HG03575 (cell line): Measurements from ENCODE around the gene PRMT2.

Experiments used
- ATAC-seq: cut with Tn5 transposase; IDR thresholded peaks from one replicate; pipeline ENCODE4 v1.9.1; 2021; ENCODE audit not compliant: unreplicated experiment, insufficient number of reproducible peaks, low FRiP score; ENCODE audit errors: extremely low read depth

PRMT2 gene

GRCh38 chr21:46637952-46638746 lies 2.7 kb downstream of the PRMT2 start:
- ATAC-seq = no peak

DNA sequence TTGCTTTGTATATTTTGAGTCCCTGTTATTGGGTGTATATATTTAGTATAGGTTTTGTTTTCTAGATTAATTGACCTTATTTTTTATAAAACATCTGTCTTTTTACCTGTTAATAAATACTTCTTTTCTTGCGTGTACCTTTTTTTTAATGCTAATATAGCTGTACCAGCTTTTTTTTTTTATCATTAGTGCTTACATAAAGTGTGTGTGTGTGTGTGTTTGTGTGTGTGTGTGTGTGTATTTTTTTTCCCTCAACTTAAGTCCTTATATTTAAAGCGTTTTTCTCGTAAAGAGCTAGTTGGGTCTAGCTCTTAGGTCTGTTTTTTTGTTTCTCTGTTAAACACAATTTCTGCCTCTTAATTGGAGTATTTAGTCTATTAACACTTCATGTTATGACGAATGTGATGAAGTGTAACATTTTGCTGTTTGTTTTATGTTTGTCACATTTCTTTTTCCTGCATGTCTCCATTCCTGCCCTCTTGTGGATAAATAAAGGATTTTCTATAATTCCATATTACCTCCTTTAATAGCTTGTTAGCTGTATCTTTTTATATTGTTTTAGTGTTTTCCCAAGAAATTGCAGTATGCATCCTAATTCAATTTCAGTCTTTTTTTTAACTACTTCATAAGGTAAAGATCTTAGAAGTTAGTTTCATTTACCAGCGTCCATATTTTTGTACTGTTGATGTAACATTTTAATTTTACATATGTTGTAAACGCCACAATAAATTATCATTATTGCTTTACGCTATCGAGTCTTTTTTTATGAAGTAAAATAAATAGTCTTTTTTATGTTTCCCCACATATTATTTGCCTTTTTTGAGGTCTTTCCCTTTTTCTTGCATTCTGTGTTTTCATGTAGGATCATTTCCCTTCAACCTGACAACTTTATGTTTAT lies 4.3 kb downstream of the PRMT2 start:
- ATAC-seq = no peak

DNA sequence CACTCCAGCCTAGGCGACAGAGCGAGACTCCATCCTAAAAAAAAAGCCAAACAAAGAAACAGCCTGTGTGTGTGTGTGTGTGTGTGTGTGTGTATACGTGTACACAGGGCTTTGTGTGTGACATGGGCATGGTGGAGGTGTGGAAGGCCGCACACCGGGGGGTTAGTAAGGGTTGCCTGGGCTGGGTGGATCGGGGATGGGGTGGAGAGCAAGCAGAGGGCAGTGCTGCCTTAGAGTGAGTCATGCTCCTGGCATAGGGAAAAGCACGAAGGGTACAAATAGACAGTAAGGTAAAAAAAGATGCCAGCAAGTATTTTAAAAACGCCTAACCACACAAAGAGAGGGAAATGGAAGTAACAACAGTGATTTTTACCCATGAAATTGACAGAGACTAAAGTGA lies 6.2 kb downstream of the PRMT2 start:
- ATAC-seq = no peak

- ATAC-seq = no peak
These were observed 8.1 kb downstream of the PRMT2 start for GRCh38 chr21:46643379-46644177.

DNA sequence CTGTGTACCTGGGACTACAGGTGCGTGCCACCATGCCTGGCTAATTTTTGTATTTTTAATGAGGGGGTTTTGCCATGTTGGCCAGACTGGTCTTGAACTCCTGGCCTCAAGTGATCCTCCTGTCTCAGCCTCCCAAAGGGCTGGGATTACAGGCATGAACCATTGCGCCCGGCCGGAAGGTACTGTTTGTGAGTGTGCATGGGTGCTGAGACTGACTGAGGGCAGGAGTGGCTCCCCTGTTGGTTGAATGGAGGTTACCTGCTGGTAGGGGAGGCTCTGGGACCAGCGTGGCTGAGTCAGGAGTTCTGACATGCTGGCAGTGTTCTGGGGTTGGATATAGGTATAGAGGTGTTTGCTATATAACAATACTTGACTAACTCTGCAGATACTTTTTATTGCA lies 10.4 kb downstream of the PRMT2 start:
- ATAC-seq = no peak

DNA sequence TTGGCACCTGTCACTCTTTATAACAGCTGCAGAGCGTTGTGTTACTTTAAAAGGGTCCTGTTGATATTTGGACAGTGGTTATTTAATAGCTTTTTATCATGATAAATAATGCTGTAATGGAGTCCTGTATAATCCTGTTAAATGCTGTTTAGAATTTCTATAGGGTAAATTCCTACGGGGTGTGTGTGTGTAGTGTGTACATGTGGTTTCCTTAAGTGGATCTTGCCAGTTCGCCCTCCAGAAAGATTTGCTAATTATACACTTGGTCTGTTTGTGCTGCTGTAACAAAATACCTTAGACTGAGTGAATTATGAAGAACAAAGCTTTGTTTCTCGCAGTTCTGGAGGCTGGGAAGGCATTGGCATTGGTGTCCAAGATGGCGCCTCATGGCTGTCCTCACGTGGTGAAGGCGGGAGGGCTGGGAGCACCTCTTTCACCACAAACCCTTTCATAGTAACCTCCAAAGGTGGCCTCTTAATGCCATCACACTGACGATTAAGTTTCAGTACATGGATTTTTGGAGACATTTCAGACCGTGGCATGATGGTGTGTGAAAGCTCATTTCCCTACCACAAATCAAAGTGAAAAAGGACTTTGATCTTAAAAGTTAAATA lies 11.2 kb downstream of the PRMT2 start:
- ATAC-seq = no peak

DNA sequence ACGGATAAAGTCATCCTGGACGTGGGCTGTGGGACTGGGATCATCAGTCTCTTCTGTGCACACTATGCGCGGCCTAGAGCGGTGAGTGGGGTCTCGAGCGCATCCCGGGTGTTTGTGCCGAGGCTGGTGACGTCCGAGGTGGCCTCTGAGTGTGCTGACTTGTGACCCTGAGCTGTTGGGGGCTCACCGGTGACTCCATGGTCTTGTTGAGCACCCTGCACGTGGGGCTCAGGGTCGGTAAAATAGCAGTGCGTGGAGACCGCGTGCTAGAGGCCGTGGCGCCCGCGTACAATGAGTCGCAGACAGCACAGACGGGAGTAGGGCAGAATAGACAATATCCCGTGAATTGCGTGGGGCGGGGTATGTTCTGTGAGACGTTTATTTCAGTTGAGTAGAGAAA lies 13.1 kb downstream of the PRMT2 start:
- no peak for ATAC-seq

- ATAC-seq = no peak
These were observed 13.9 kb downstream of the PRMT2 start for GRCh38 chr21:46649356-46649755.

DNA sequence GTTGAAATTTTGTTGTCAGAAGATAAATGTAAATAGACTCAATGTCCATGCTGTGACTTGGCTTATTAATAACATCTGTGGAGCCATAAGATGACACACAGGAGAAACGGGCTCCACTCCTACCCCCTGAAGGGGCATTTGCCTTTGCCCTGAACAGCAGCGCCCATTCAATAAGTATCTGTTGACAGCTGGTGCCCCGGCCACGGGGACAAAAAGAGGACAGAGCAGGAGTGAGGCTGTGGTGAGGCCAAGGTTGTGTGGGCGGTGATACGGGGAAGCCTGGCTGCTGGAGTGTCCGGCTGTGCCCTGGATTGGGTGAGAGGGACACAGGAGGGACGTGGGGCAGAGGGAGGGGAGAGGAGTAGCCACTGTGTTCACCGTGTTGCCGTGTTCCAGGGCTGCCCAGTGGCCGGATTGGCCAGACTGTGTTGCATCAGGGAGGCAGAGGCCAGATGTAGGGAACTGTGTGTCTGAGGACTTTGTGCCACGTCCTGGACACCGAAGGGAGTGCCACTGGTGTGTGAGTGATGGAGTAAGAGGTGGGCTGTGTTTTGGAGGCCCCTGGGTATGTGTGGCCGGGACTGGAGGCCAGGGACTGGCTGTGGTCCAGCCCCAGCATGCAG lies 15.1 kb downstream of the PRMT2 start:
- ATAC-seq = no peak

DNA sequence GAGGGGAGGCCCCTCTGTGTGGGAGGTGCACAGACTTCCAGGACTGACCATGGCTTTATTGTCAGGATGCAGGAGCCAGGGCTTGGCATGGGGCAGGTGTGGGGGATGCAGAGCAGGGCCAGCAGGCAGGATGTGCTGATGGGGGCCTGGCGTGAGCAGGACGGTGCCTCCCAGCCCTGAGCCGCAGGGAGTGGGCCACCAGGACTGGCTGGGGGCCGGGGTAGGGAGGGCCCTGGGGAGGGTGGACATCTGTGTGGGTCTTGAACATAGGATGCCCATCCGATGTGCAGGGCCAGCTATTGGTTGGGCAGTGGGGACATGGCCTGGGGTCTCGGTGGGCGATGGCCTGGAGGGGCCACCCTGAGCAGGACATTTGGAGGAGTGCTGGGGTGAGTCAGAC lies 15.6 kb downstream of the PRMT2 start:
- ATAC-seq = no peak

- no peak for ATAC-seq
These were observed 19.8 kb downstream of the PRMT2 start for GRCh38 chr21:46655230-46655629.

DNA sequence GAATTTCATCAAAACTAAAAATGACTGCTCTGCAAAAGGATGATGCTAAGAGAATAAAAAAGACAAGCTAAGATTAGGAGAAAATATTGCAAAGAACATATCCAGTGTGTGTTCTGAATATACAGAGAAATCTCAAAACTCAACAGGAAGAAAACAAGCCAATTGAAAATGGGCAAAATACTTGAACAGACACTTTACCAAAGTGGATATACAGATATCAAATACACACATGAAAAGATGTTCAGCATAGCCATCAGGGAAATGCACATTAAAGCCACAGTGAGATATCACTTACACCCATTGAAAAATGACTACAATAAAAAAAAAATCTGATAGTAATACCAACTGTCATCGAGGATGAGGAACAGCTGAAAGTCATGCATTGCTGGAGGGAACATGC lies 21.3 kb downstream of the PRMT2 start:
- no peak for ATAC-seq

DNA sequence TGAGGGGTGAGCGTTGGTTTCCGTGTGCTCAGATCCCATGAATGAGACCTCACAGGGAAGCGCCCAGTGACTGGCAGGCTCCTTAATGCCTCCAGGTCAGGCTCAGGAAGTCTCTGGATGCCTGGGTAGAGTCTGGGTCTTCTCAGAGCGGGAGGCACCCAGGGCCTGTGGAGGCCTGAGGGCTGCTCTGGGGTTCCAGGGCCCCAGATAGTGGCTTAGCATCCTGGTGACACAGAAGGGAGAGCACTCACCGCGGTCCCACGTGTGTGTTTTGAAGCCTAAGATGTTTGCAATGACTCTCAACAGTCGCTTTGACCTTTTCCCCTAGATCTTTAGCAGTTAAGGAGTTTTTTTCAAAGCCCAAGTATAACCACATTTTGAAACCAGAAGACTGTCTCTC lies 25.0 kb downstream of the PRMT2 start:
- ATAC-seq = no peak

GRCh38 chr21:46661211-46661625 lies 25.7 kb downstream of the PRMT2 start:
- ATAC-seq = no peak

- ATAC-seq = no peak
These were observed 26.3 kb downstream of the PRMT2 start for GRCh38 chr21:46661642-46662366.

- no peak for ATAC-seq
These were observed 26.8 kb downstream of the PRMT2 start for GRCh38 chr21:46662367-46662654.

DNA sequence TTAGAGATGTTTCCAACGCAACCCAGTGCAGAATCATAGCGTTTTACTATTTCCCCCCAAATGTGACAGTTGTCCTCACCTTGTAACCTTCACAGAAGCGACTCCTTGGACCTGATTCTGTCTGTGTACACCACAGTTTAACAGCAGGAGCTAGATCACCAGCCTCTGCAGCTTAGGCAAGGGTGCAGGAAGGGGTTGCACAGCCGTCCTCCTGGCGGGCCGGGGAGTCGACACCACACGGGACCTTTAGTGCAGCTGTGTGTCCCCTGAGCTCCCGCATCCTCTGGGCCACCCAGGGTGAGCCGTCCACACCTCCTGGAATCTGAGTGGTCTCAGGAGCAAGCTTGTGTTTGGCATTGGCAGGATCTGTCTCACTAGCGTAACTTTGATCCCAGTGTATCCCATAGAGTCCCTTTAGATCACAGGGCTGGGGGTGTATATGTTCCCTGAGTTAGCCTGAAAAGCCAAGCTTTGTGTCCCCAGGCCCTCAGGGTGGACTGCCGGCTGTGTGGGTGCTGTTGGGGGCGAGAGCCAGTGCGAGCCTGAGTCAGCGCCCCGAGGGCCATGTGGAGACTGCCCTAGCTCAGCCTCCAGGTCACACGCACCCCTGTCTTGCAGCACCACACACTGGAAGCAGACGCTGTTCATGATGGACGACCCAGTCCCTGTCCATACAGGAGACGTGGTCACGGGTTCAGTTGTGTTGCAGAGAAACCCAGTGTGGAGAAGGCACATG lies 27.5 kb downstream of the PRMT2 start:
- ATAC-seq = no peak

DNA sequence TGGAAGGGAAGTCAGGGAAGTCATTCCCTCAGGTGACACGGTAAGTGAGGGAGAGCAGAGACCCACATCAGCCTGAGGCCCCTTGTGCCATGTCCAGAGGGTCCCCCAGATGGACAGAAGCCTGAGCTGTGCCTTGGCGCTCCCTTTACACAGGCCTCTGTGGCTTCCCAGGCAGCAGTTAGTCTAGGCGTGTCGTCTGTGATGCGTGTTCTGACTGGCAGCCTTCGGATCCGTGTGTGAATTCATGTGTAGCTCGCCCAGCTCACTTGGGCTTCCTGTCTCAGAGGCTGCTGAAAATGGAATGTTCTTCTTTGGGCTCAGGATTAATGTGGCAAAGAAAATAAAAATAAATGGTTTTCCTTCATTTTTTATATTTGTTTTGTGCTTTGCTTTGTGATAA lies 28.3 kb downstream of the PRMT2 start:
- ATAC-seq = no peak
